Fibroblast of lung (primary cell): ENCODE data around the gene MEX3A. TPM values are rescaled to one million over a fixed set of nuclear protein-coding genes. Genes with fewer than 3 reads are reported as not detected.

Experiments used
- DNase-seq, 2 donors: peaks; one replicate each; pipeline versions ENCODE4 v3.0.0 to v3.0.0-alpha.2; 2010; ENCODE audit warnings: low read depth in 2 of 2
- H2AFZ ChIP-seq: 2 replicates; pipeline ENCODE4 v1.5.1; 2012; ENCODE audit warnings: low read length, control low read depth, inconsistent platforms
- H3K27ac ChIP-seq: 2 replicates; pipeline ENCODE4 v1.5.1; 2011; ENCODE audit warnings: low read length, control low read depth; ENCODE audit not compliant: insufficient read depth
- H3K27me3 ChIP-seq: 2 replicates; pipeline ENCODE4 v1.5.1; 2011; ENCODE audit warnings: mild to moderate bottlenecking, low read length; ENCODE audit not compliant: control insufficient read depth, insufficient read depth
- H3K36me3 ChIP-seq: 2 replicates; pipeline ENCODE4 v1.5.1; 2011; ENCODE audit warnings: low read length; ENCODE audit not compliant: control insufficient read depth, insufficient read depth
- H3K4me1 ChIP-seq: 2 replicates; pipeline ENCODE4 v1.5.1; 2011; ENCODE audit warnings: low read length; ENCODE audit not compliant: control insufficient read depth, insufficient read depth; ENCODE audit errors: extremely low read depth
- H3K4me2 ChIP-seq: 2 replicates; pipeline ENCODE4 v1.5.1; 2011; ENCODE audit warnings: low read length, control low read depth; ENCODE audit not compliant: insufficient read depth; ENCODE audit errors: extremely low read depth
- H3K4me3 ChIP-seq, 4 experiments: fragments of 200-600 bp in 1 of 4; sonication (generic) in 1 of 4; replicated peaks in 1 of 4; 2 replicates each; pipeline ENCODE4 v1.5.1; 2011 to 2016; ENCODE audit warnings: low read length in 4 of 4, low read depth in 3 of 4, mild to moderate bottlenecking in 3 of 4, control low read depth in 2 of 4, inconsistent platforms in 1 of 4, mixed read lengths in 1 of 4; ENCODE audit not compliant: insufficient read depth in 1 of 4; ENCODE audit errors: control extremely low read depth in 1 of 4
- H3K79me2 ChIP-seq: 2 replicates; pipeline ENCODE4 v1.5.1; 2012; ENCODE audit warnings: mild to moderate bottlenecking, low read length, inconsistent platforms; ENCODE audit not compliant: control insufficient read depth, insufficient read depth
- H3K9ac ChIP-seq: 2 replicates; pipeline ENCODE4 v1.5.1; 2011; ENCODE audit warnings: mild to moderate bottlenecking, low read length, control low read depth; ENCODE audit not compliant: insufficient read depth
- H3K9me3 ChIP-seq: 2 replicates; pipeline ENCODE4 v1.5.1; 2012; ENCODE audit warnings: low read depth, low read length; ENCODE audit not compliant: control insufficient read depth, insufficient read depth
- H4K20me1 ChIP-seq: 2 replicates; pipeline ENCODE4 v1.5.1; 2011; ENCODE audit warnings: low read length; ENCODE audit not compliant: control insufficient read depth, insufficient read depth; ENCODE audit errors: extremely low read depth
- EZH2 ChIP-seq: IDR thresholded peaks from 2 replicates; pipeline ENCODE4 v1.5.1; 2012; ENCODE audit warnings: low read length, control low read depth, mild to moderate bottlenecking; ENCODE audit errors: missing control alignments
- polyA plus RNA-seq, 2 donors: library from polyadenylated mRNA; depleted of rRNA in 1 of 2; stranded (reverse) in 1 of 2; unstranded in 1 of 2; fragments of >200 nt; gene quantifications; 2 replicates each; pipeline ENCODE4 v1.2.1, GENCODE V29; 2011 to 2012; ENCODE audit warnings: missing spikeins in 1 of 2
- total RNA-seq: library from RNA; depleted of rRNA; stranded (reverse); fragments of >200 nt; gene quantifications from 2 replicates; pipeline ENCODE4 v1.2.1, GENCODE V29; 2014
- TF ChIP-seq, protein P1 (sequence below), 2 donors: IDR thresholded peaks in 1 of 2; conservative IDR thresholded peaks in 1 of 2; 1 replicate in 1 of 2; 2 replicates in 1 of 2; pipeline ENCODE4 v1.5.1; 2011 to 2012; ENCODE audit warnings: low read length in 2 of 2, control low read depth in 1 of 2, inconsistent platforms in 1 of 2, low read depth in 1 of 2, mild to moderate bottlenecking in 1 of 2

Gene MEX3A
- total and polyA plus RNA-seq, 2 donors (not counting 1 experiment from before 2014, with no cell fraction given), result 0.96 to 1.7 TPM

DNA sequence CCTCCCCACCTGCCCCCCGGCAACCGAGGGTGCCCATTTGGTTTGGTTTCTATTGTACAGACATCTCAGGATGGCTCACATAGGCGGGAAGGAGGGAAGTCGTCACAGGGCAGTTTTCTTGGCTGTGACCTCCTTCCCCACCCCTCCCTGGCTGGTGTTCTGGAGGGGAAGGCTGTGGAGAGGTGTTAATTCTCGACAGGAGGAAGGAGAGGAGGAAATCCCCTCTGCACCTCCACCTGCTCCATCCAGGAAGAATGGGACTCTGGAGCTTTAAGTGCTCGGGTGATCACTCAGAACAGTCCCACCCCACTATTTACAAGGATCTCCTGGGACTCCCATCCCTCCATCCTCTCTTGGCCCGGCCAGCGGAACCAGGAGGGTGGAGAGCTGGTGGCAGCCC lies 7.6 kb downstream of the MEX3A start:
- no peak overlapping the region for H3K27ac ChIP-seq
- H3K79me2 ChIP-seq, result no peaks in the 10 kb centered on the region
- H3K4me3 ChIP-seq, result no peak overlapping the region
- no peak for TF ChIP-seq EZH2
- TF ChIP-seq, protein P1, sequence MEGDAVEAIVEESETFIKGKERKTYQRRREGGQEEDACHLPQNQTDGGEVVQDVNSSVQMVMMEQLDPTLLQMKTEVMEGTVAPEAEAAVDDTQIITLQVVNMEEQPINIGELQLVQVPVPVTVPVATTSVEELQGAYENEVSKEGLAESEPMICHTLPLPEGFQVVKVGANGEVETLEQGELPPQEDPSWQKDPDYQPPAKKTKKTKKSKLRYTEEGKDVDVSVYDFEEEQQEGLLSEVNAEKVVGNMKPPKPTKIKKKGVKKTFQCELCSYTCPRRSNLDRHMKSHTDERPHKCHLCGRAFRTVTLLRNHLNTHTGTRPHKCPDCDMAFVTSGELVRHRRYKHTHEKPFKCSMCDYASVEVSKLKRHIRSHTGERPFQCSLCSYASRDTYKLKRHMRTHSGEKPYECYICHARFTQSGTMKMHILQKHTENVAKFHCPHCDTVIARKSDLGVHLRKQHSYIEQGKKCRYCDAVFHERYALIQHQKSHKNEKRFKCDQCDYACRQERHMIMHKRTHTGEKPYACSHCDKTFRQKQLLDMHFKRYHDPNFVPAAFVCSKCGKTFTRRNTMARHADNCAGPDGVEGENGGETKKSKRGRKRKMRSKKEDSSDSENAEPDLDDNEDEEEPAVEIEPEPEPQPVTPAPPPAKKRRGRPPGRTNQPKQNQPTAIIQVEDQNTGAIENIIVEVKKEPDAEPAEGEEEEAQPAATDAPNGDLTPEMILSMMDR (conservative IDR thresholded peaks at IDR 0.05 in 1 of 2, IDR thresholded peaks at IDR 0.05 in 1 of 2; ENCODE audit: low read depth in 1 of 2, low read length in 2 of 2), result no peak
- no peak for DNase-seq
- no peak overlapping the region for H3K4me2 ChIP-seq
- H3K36me3 ChIP-seq, result peaks cover 2% of the 10 kb centered on the region
- no peaks in the 10 kb centered on the region for H3K27me3 ChIP-seq
- no peak overlapping the region for H2AFZ ChIP-seq
- no peaks in the 10 kb centered on the region for H3K4me1 ChIP-seq
- no peak overlapping the region for H3K9ac ChIP-seq
- no peaks in the 10 kb centered on the region for H4K20me1 ChIP-seq
- no peaks in the 10 kb centered on the region for H3K9me3 ChIP-seq

DNA sequence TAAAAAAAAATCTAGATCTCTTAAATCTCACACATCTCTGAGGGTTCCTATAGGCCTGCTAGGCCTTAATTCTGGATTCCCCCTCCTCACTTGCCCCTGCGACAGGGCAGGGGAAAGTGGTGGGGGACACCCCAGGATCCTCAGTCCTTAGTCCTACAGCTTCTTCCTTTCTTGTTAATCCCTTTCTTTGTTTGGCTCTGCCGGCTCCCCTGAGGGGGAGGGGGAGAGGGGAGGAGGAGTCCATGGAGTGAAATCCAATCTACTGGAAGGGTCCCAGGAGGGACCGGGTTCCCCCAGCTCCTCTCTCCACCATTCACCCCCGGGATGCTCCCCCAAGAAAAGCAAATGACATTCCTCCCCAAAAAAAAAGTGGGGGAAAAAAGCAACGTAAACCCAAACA lies 8.5 kb downstream of the MEX3A start:
- Histone ChIP-seq H3K4me1 (no peaks in the 10 kb centered on the region), H3K36me3 (peaks cover 2% of the 10 kb centered on the region), H3K79me2 (no peaks in the 10 kb centered on the region), H3K9me3 (no peaks in the 10 kb centered on the region), H3K4me2 (no peak overlapping the region), H3K9ac (no peak overlapping the region), H3K4me3 (no peak overlapping the region), H4K20me1 (no peaks in the 10 kb centered on the region), H3K27me3 (no peaks in the 10 kb centered on the region), H3K27ac (no peak overlapping the region), H2AFZ (no peak overlapping the region)
- DNase-seq, result no peak
- TF ChIP-seq, protein P1 (conservative IDR thresholded peaks at IDR 0.05 in 1 of 2, IDR thresholded peaks at IDR 0.05 in 1 of 2; ENCODE audit: low read depth in 1 of 2, low read length in 2 of 2), result no peak
- no peak for TF ChIP-seq EZH2

DNA sequence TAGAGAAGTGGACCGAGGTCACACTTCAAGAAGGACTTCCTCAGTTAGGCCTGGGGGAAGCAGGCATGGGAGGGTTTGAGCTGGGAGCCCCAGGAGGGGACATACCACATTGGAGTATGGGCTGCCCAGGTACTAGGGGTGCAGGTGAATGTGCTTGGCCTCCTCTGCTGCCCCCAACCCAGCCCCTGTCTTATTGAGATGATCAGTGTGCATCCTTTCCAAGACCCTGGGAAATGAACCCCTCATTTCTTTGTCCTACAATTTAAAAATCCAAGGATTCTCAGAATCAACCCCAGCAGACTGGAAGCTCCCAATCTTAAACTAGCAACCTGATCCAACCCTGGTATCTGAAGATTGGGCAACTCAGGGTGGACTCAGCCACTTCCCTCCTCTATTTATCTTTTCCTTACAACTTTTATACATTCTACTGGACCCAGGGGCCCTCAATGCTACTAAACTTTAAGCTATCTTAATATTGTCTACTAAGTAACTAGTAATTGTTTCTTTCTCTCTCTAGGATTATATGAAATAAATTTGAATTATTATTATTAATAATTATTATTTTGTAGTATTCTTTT lies 9.1 kb downstream of the MEX3A start:
- no peak overlapping the region for H2AFZ ChIP-seq
- TF ChIP-seq EZH2, result no peak
- TF ChIP-seq, protein P1 (conservative IDR thresholded peaks at IDR 0.05 in 1 of 2, IDR thresholded peaks at IDR 0.05 in 1 of 2; ENCODE audit: low read depth in 1 of 2, low read length in 2 of 2), result no peak
- H3K9ac ChIP-seq, result no peak overlapping the region
- H3K4me1 ChIP-seq, result no peaks in the 10 kb centered on the region
- H3K9me3 ChIP-seq, result no peaks in the 10 kb centered on the region
- H3K79me2 ChIP-seq, result no peaks in the 10 kb centered on the region
- peaks cover 2% of the 10 kb centered on the region for H3K36me3 ChIP-seq
- no peak for DNase-seq
- no peak overlapping the region for H3K4me2 ChIP-seq
- H3K4me3 ChIP-seq, result no peak overlapping the region
- H3K27ac ChIP-seq, result no peak overlapping the region
- H4K20me1 ChIP-seq, result no peaks in the 10 kb centered on the region
- no peaks in the 10 kb centered on the region for H3K27me3 ChIP-seq
